Keratinocyte (primary cell): ENCODE results near the gene ARTN.

Experiments
- EZH2 ChIP-seq: IDR thresholded peaks from one replicate; pipeline ENCODE4 v1.6.1; 2012; ENCODE audit warnings: inconsistent platforms, mild to moderate bottlenecking, low read length, moderate library complexity
- TF ChIP-seq, protein P1 (sequence below), 3 experiments: IDR thresholded peaks in 1 of 3; conservative IDR thresholded peaks in 1 of 3; optimal IDR thresholded peaks in 1 of 3; 2 replicates in 2 of 3; 3 replicates in 1 of 3; pipeline versions ENCODE3 to v1.5.1; 2011; ENCODE audit warnings: low read length in 3 of 3, mild to moderate bottlenecking in 3 of 3, moderate library complexity in 2 of 3, control low read depth in 1 of 3, inconsistent platforms in 1 of 3; ENCODE audit not compliant: insufficient read depth in 2 of 3; ENCODE audit errors: extremely low read depth in 1 of 3

DNA sequence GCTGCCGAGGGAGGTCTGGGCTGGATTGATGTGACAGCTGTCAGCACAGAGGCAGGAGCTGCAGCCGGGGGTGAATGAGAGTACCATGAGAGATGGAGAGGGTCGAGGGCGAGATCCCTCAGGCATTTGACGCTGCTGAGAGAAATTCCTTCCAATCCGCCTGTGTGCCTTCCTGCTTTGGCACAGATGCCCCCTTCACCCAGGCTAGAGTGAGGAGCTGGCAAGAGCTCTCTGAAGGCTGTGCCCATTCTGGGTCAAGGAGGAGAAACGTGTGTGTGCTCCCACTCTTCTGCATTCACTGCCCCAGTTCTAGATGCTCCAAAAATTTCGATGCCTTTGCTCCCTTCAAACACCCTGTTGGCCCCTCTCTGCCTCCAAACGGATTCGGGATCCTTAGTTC lies 4.8 kb downstream of the ARTN start:
- TF ChIP-seq, protein P1, sequence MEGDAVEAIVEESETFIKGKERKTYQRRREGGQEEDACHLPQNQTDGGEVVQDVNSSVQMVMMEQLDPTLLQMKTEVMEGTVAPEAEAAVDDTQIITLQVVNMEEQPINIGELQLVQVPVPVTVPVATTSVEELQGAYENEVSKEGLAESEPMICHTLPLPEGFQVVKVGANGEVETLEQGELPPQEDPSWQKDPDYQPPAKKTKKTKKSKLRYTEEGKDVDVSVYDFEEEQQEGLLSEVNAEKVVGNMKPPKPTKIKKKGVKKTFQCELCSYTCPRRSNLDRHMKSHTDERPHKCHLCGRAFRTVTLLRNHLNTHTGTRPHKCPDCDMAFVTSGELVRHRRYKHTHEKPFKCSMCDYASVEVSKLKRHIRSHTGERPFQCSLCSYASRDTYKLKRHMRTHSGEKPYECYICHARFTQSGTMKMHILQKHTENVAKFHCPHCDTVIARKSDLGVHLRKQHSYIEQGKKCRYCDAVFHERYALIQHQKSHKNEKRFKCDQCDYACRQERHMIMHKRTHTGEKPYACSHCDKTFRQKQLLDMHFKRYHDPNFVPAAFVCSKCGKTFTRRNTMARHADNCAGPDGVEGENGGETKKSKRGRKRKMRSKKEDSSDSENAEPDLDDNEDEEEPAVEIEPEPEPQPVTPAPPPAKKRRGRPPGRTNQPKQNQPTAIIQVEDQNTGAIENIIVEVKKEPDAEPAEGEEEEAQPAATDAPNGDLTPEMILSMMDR (optimal IDR thresholded peaks at IDR 0.05 in 1 of 3, IDR thresholded peaks at IDR 0.05 in 1 of 3, conservative IDR thresholded peaks at IDR 0.05 in 1 of 3; ENCODE audit: extremely low read depth in 1 of 3, insufficient read depth in 2 of 3, low read length in 3 of 3): no peak
- no peak for TF ChIP-seq EZH2
